ENCODE measurements around the gene NSUN5. TPM values are rescaled to one million over a fixed set of nuclear protein-coding genes. Genes with fewer than 3 reads are reported as not detected.
A peak's percentile ranks its signal among the peaks of the same experiment; 100 is the strongest.
"Not testable (repeated sequence)": the region's sequence is repeated elsewhere in the genome, so short reads cannot be mapped to it uniquely, and the experiment has no call there.

NSUN5 gene
- total and polyA plus RNA-seq, 2 experiments from 2014 or later, result 22.6 to 30.6 TPM

DNA sequence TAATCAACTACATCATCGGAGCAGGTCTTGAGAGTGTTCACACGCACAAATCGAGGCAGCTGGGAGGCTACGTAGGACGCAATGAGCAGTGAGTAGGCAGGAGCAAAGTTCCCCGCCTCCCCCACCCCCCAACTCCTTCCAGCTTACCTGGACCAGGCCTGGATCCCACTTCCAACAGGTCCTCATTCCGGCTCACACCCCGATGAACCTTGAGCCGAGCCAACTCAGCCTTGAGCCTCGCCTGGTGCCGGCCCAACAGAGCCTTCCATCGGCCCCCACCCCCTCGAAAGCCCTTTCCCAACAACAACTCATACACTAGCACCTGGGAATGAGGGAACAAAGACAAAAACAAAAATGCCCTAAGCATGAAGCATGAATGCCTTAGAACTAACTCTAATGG is 1.2 kb downstream of the NSUN5 start:
- H3K27ac ChIP-seq, result no peak overlapping the region
- H3K4me3 ChIP-seq, result no peak overlapping the region
- H3K27me3 ChIP-seq, result no peaks in the 10 kb centered on the region
- TF ChIP-seq EZH2phosphoT487 (IDR thresholded peaks at IDR 0.05; ENCODE audit: low read depth, severe bottlenecking, unreplicated experiment) (no peak), EZH2 (IDR thresholded peaks at IDR 0.05; ENCODE audit: borderline replicate concordance) (no peak)
- TF ChIP-seq, protein P1, sequence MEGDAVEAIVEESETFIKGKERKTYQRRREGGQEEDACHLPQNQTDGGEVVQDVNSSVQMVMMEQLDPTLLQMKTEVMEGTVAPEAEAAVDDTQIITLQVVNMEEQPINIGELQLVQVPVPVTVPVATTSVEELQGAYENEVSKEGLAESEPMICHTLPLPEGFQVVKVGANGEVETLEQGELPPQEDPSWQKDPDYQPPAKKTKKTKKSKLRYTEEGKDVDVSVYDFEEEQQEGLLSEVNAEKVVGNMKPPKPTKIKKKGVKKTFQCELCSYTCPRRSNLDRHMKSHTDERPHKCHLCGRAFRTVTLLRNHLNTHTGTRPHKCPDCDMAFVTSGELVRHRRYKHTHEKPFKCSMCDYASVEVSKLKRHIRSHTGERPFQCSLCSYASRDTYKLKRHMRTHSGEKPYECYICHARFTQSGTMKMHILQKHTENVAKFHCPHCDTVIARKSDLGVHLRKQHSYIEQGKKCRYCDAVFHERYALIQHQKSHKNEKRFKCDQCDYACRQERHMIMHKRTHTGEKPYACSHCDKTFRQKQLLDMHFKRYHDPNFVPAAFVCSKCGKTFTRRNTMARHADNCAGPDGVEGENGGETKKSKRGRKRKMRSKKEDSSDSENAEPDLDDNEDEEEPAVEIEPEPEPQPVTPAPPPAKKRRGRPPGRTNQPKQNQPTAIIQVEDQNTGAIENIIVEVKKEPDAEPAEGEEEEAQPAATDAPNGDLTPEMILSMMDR (IDR thresholded peaks at IDR 0.05; ENCODE audit: poor library complexity), result no peak
- H3K4me1 ChIP-seq (ENCODE audit: insufficient read depth), result peaks cover 8% of the 10 kb centered on the region
- WGBS (ENCODE audit: low lambda C conversion rate, missing lambda C conversion rate), result 96% methylated on average over 13 of the region's 13 CpGs
- H3K79me2 ChIP-seq, result peaks cover 8% of the 10 kb centered on the region
- no peaks in the 10 kb centered on the region for H4K20me1 ChIP-seq (ENCODE audit: insufficient read depth, poor library complexity, severe bottlenecking)
- no peaks in the 10 kb centered on the region for H3K9me3 ChIP-seq (ENCODE audit: low read depth)
- no peak overlapping the region for H2AFZ ChIP-seq
- no peaks in the 10 kb centered on the region for H3K9me2 ChIP-seq (replicated peaks; ENCODE audit: insufficient read depth)
- H3K4me2 ChIP-seq, result peak overlapping the region; percentile 91
- H3K36me3 ChIP-seq (replicated peaks; ENCODE audit: insufficient read depth, low read depth), result no peaks in the 10 kb centered on the region
- DNase-seq (ENCODE audit: low spot score), result no peak

DNA sequence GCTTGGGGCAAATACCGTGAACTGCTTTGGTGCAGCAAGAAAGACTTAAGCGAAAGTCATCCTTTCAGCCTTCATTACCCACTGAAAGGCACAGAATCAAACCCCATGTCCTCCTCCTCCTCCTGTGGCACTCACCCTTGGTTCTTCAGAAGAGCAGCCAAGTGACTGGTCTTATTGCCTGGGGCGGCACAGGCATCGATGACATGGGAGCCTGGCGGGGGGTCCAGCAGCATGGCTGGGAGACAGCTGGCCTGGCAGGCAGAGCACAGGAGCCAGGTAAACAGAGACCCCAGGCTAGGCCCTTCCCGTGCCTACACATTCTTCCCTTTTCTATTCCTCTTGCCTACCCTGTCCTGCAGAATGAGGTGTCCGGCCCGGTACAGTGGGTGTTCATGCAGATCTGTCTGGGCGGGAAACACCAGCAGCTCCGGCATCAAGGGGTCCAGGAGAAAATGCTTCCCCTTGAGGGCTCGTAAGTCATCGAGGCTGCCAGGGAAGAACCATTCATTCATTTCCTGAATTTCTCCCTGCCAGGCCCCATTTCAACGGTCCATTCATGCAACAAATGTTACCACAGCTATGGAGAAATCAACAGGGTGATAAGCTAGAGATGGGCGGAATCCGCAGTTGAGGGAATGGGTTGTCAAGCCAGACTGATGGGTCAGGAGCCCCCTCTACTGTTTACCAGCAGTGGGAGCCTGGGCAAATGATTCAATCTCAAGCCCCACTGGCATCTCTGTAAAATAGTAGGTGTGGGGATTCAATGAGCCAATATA is 3.8 kb downstream of the NSUN5 start:
- not testable (repeated sequence) for H3K4me1 ChIP-seq (ENCODE audit: insufficient read depth); H3K9me2 ChIP-seq (replicated peaks; ENCODE audit: insufficient read depth); H3K27ac ChIP-seq; H4K20me1 ChIP-seq (ENCODE audit: insufficient read depth, poor library complexity, severe bottlenecking); H3K36me3 ChIP-seq (replicated peaks; ENCODE audit: insufficient read depth, low read depth); H3K4me2 ChIP-seq; H3K9me3 ChIP-seq (ENCODE audit: low read depth); DNase-seq (ENCODE audit: low spot score); H3K27me3 ChIP-seq; H3K4me3 ChIP-seq; H3K79me2 ChIP-seq; H2AFZ ChIP-seq
- WGBS (ENCODE audit: low lambda C conversion rate, missing lambda C conversion rate), result 87% methylated on average over 12 of the region's 15 CpGs

DNA sequence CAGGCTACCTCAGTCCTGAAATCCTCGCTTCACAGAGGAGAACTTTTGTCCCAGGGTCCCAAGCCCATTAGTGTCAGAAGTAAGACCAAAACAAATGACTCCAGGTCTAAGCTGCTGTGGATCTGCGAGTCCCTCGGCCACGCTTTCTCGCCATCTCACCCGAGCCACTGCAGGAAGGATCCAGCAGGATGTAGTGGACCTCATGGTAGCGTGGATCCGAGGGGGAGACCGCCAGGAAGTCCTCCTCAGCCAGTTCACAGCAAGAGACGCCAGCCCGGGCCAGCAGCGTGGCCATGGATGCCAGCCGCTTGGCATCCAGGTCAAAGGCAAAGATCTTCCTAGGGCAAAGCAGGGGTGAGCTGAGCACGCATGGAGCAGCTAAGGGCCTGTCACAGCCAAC is 4.6 kb downstream of the NSUN5 start:
- peaks cover 7% of the 10 kb centered on the region for H3K4me1 ChIP-seq (ENCODE audit: insufficient read depth)
- TF ChIP-seq EZH2phosphoT487 (IDR thresholded peaks at IDR 0.05; ENCODE audit: low read depth, severe bottlenecking, unreplicated experiment), result no peak
- TF ChIP-seq, protein P1 (IDR thresholded peaks at IDR 0.05; ENCODE audit: poor library complexity), result no peak
- TF ChIP-seq EZH2 (IDR thresholded peaks at IDR 0.05; ENCODE audit: borderline replicate concordance), result no peak
- H4K20me1 ChIP-seq (ENCODE audit: insufficient read depth, poor library complexity, severe bottlenecking), result no peaks in the 10 kb centered on the region
- no peak for DNase-seq (ENCODE audit: low spot score)
- H3K9me2 ChIP-seq (replicated peaks; ENCODE audit: insufficient read depth), result no peaks in the 10 kb centered on the region
- H3K36me3 ChIP-seq (replicated peaks; ENCODE audit: insufficient read depth, low read depth), result no peaks in the 10 kb centered on the region
- no peak overlapping the region for H3K4me2 ChIP-seq
- 96% methylated on average over 14 of the region's 14 CpGs for WGBS (ENCODE audit: low lambda C conversion rate, missing lambda C conversion rate)
- H3K9me3 ChIP-seq (ENCODE audit: low read depth), result no peaks in the 10 kb centered on the region
- H3K27ac ChIP-seq, result no peak overlapping the region
- H3K27me3 ChIP-seq, result no peaks in the 10 kb centered on the region
- no peak overlapping the region for H3K4me3 ChIP-seq
- peaks cover 7% of the 10 kb centered on the region for H3K79me2 ChIP-seq
- H2AFZ ChIP-seq, result no peak overlapping the region

DNA sequence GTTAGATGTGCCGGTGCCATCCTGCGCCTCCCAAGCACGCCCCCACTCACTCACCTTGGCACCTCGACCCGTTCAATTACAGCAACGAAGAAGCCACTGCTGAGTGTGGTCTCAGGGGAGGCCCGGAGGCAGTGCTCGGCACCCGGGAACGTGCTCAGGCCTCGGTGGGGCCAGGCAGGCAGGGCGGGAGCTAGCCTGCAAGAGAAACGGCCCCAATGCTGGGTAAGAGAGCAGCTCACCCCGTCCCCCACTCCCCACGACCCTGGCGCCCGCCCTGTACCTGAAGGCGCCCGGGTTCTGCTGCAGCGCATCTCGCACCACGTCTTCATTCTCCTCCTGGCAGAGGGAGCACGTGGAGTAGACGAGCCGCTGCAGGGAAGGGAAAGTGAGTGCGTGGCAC is 5.1 kb downstream of the NSUN5 start:
- WGBS (ENCODE audit: low lambda C conversion rate, missing lambda C conversion rate), result 96% methylated on average over 22 of the region's 26 CpGs
- H3K4me1 ChIP-seq (ENCODE audit: insufficient read depth), result peaks cover 4% of the 10 kb centered on the region
- H4K20me1 ChIP-seq (ENCODE audit: insufficient read depth, poor library complexity, severe bottlenecking), result no peaks in the 10 kb centered on the region
- no peak overlapping the region for H2AFZ ChIP-seq
- no peaks in the 10 kb centered on the region for H3K36me3 ChIP-seq (replicated peaks; ENCODE audit: insufficient read depth, low read depth)
- H3K79me2 ChIP-seq, result peaks cover 5% of the 10 kb centered on the region
- no peak overlapping the region for H3K4me2 ChIP-seq
- TF ChIP-seq EZH2 (IDR thresholded peaks at IDR 0.05; ENCODE audit: borderline replicate concordance) (no peak), EZH2phosphoT487 (IDR thresholded peaks at IDR 0.05; ENCODE audit: low read depth, severe bottlenecking, unreplicated experiment) (no peak)
- TF ChIP-seq, protein P1 (IDR thresholded peaks at IDR 0.05; ENCODE audit: poor library complexity), result no peak
- no peak overlapping the region for H3K4me3 ChIP-seq
- H3K27me3 ChIP-seq, result no peaks in the 10 kb centered on the region
- H3K9me2 ChIP-seq (replicated peaks; ENCODE audit: insufficient read depth), result no peaks in the 10 kb centered on the region
- no peak overlapping the region for H3K27ac ChIP-seq
- no peak for DNase-seq (ENCODE audit: low spot score)
- no peaks in the 10 kb centered on the region for H3K9me3 ChIP-seq (ENCODE audit: low read depth)

DNA sequence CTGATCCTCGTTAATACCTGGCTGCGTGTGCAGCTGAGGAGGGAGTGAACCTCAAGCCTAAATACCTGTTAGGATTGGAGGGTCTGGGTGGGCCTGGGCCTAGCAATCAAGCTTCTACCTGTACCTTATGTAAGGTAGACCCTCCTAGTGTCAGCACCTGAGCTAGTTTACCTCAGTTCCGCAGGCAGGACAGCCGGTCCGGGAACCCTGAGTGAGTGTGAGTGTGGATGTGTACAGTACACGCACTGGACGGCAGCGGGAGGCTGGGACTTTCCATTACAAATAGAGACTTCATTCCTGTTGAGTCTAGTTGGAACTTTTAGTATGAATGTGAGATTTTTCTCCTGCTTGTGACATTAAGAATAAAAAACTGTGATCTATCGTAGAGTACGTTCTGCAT is 5.8 kb downstream of the NSUN5 start:
- 96% methylated on average over 10 of the region's 10 CpGs for whole genome bisulfite sequencing (ENCODE audit: low lambda C conversion rate, missing lambda C conversion rate)

DNA sequence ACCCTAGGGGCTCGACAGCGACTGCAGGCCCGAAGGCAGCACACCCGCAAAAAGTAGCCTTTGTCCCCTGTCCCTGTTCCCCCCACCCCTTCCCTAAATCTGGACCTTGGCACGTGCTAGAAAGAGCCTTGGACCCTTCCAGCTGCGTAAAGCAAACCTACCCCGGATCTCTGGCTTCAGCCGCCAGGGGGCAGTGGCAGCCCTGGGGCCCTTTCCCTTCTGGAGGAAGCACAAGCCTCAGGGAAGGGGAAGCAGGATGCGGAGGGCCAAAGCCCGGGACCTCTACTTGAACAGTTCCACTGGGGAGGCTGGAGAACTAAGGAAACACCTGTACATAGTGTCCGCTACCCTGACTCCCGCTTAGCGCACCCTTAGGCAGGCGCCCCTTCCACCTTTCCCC is 7.5 kb downstream of the NSUN5 start:
- not testable (repeated sequence) for H3K9me2 ChIP-seq (replicated peaks; ENCODE audit: insufficient read depth); H3K4me2 ChIP-seq; H3K79me2 ChIP-seq; H2AFZ ChIP-seq; H3K9me3 ChIP-seq (ENCODE audit: low read depth); H3K4me1 ChIP-seq (ENCODE audit: insufficient read depth); H3K4me3 ChIP-seq; H4K20me1 ChIP-seq (ENCODE audit: insufficient read depth, poor library complexity, severe bottlenecking); H3K27me3 ChIP-seq; H3K36me3 ChIP-seq (replicated peaks; ENCODE audit: insufficient read depth, low read depth); H3K27ac ChIP-seq; DNase-seq (ENCODE audit: low spot score)
- WGBS (ENCODE audit: low lambda C conversion rate, missing lambda C conversion rate), result 90% methylated on average over 6 of the region's 14 CpGs

More for the DNA sequence above, 5.8 kb downstream of the NSUN5 start:
- H3K9me3 ChIP-seq (ENCODE audit: low read depth); H3K27ac ChIP-seq; H4K20me1 ChIP-seq (ENCODE audit: insufficient read depth, poor library complexity, severe bottlenecking); DNase-seq (ENCODE audit: low spot score); H3K79me2 ChIP-seq; H3K4me3 ChIP-seq; H3K4me2 ChIP-seq; H3K36me3 ChIP-seq (replicated peaks; ENCODE audit: insufficient read depth, low read depth); H2AFZ ChIP-seq; H3K4me1 ChIP-seq (ENCODE audit: insufficient read depth); H3K9me2 ChIP-seq (replicated peaks; ENCODE audit: insufficient read depth); H3K27me3 ChIP-seq: not testable (repeated sequence)
